ENCODE data around the gene NDUFS5.

NDUFS5 gene

DNA sequence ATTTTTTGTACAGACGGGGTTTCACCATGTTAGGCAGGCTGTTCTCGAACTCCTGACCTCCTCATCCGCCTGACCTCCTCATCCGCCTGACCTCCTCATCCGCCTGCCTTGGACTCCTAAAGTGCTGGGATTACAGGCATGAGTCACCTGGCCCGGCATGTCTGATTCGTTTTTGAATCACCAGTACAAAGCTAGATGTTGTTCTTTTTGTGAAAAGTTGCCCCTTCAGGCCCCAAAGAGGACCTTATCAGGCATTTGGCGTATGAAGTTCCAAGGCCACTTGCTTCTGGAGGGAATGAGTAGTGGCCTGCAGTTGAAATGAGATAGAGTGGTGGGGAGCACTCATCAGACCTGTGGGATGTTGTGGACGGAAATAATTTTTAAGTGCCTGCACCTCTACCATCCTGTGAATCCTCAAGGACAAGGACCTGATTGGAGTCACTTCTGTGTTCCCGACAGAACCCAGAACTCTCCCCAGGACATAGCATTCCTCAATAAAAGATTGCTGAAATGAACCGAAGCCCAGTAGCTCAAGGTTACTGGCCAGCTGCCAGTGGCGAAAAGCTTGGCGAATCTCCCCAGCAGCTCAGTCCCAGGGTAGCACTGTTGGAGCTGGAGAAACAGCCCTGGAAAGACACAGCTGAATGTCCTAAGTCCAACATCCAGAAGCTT, 50.1 kb downstream of the NDUFS5 start:
- POLR2A ChIA-PET, result no interaction called here

DNA sequence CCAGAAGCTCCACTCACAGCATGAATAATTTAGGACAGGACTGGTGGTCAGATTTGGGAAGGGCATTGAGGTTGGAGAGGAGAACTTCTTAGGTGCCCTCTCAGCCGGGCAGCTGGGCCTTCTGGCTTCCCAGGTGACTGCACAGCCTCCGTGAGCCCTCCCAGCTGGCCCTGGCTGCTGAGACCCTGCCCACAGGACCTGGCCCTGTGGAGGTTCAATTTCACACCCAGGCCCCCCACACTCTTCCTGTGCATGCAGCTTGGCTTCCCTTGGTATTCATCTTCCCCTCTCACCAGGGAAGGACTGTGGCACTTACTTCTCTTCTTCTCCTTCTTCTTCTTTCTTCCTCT, 50.6 kb downstream of the NDUFS5 start:
- ChIA-PET CTCF (interaction anchor here (0.6 to 1.0 kb wide), 3 partner anchors 8 to 69 kb away, joined by 3 read pairs; no protein-coding TSS in a partner anchor), POLR2A (no interaction called here)
- Histone ChIP-seq H3K4me1 (ENCODE audit: control insufficient read depth, insufficient read depth, low read length) (no peaks in the 10 kb centered on the region; the same call in 1 of the 2 replicates), H3K27ac (ENCODE audit: extremely low read depth, low read depth, low read length) (no peak overlapping the region), H3K4me3 (ENCODE audit: low read depth, low read length) (no peak overlapping the region), H3K36me3 (ENCODE audit: control insufficient read depth in 2 of 2, insufficient read depth in 1 of 2, low read length in 2 of 2) (no peaks in the 10 kb centered on the region), H3K9me3 (ENCODE audit: control insufficient read depth, insufficient read depth, low read depth, low read length) (no peaks in the 10 kb centered on the region)
- TF ChIP-seq ZIC2 (tag by site-specific recombination; IDR thresholded peaks at IDR 0.05) (peak; percentile 21), ZBTB1 (tag by site-specific recombination; IDR thresholded peaks at IDR 0.05) (no peak)

More for the DNA sequence above, 50.1 kb downstream of the NDUFS5 start:
- Histone ChIP-seq H3K36me3 (ENCODE audit: control insufficient read depth in 2 of 2, insufficient read depth in 1 of 2, low read length in 2 of 2) (no peaks in the 10 kb centered on the region), H3K9me3 (ENCODE audit: control insufficient read depth, insufficient read depth, low read depth, low read length) (no peaks in the 10 kb centered on the region), H3K4me3 (ENCODE audit: low read depth, low read length) (no peak overlapping the region), H3K4me1 (ENCODE audit: control insufficient read depth, insufficient read depth, low read length) (no peaks in the 10 kb centered on the region), H3K27ac (ENCODE audit: extremely low read depth, low read depth, low read length) (no peak overlapping the region)
- TF ChIP-seq ZNF335 (tag by site-specific recombination; conservative IDR thresholded peaks at IDR 0.05) (peak; percentile 51), ZNF433 (tag by site-specific recombination; IDR thresholded peaks at IDR 0.05; ENCODE audit: low read depth) (no peak), ZNF2 (tag by site-specific recombination; IDR thresholded peaks at IDR 0.05) (no peak)
- TF ChIP-seq, protein P1, sequence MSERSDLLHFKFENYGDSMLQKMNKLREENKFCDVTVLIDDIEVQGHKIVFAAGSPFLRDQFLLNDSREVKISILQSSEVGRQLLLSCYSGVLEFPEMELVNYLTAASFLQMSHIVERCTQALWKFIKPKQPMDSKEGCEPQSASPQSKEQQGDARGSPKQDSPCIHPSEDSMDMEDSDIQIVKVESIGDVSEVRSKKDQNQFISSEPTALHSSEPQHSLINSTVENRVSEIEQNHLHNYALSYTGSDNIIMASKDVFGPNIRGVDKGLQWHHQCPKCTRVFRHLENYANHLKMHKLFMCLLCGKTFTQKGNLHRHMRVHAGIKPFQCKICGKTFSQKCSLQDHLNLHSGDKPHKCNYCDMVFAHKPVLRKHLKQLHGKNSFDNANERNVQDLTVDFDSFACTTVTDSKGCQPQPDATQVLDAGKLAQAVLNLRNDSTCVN (tag by site-specific recombination; optimal IDR thresholded peaks at IDR 0.05), result no peak
- CTCF ChIA-PET, result interaction anchor here (0.6 to 1.0 kb wide), 5 partner anchors 9 to 69 kb away, joined by 3 read pairs; no protein-coding TSS in a partner anchor

- H3K4me1 ChIP-seq (ENCODE audit: control insufficient read depth, insufficient read depth, low read length), result no peaks in the 10 kb centered on the region; the same call in 1 of the 2 replicates
- ChIA-PET POLR2A (interaction anchor here (0.6 to 1.1 kb wide), 2 partner anchors 9 to 436 kb away, joined by 3 read pairs; no protein-coding TSS in a partner anchor), CTCF (interaction anchor here (0.6 to 1.6 kb wide), 3 partner anchors 11 to 653 kb away, joined by 3 read pairs; no protein-coding TSS in a partner anchor)
- H3K4me3 ChIP-seq (ENCODE audit: low read depth, low read length), result no peak overlapping the region
- TF ChIP-seq ZNF585B (tag by site-specific recombination; IDR thresholded peaks at IDR 0.05), result no peak
- no peak for TF ChIP-seq ZNF776 (tag by site-specific recombination; IDR thresholded peaks at IDR 0.05; ENCODE audit: borderline replicate concordance)
- TF ChIP-seq ZNF596 (tag by site-specific recombination; IDR thresholded peaks at IDR 0.05), result no peak
- TF ChIP-seq ZNF350 (tag by site-specific recombination; IDR thresholded peaks at IDR 0.05), result no peak
- no peak for TF ChIP-seq SP3 (tag by site-specific recombination; IDR thresholded peaks at IDR 0.05)
- no peak for TF ChIP-seq ZNF837 (tag by site-specific recombination; IDR thresholded peaks at IDR 0.05)
- TF ChIP-seq ZNF24 (tag by site-specific recombination; IDR thresholded peaks at IDR 0.05), result peak; percentile 87
- TF ChIP-seq, protein P2, sequence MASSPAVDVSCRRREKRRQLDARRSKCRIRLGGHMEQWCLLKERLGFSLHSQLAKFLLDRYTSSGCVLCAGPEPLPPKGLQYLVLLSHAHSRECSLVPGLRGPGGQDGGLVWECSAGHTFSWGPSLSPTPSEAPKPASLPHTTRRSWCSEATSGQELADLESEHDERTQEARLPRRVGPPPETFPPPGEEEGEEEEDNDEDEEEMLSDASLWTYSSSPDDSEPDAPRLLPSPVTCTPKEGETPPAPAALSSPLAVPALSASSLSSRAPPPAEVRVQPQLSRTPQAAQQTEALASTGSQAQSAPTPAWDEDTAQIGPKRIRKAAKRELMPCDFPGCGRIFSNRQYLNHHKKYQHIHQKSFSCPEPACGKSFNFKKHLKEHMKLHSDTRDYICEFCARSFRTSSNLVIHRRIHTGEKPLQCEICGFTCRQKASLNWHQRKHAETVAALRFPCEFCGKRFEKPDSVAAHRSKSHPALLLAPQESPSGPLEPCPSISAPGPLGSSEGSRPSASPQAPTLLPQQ (tag by site-specific recombination; IDR thresholded peaks at IDR 0.05), result no peak
- peak; percentile 74; the same call in 1 of the 2 replicates for TF ChIP-seq ZNF792 (tag by site-specific recombination; IDR thresholded peaks at IDR 0.05)
- TF ChIP-seq YY2 (tag by site-specific recombination; IDR thresholded peaks at IDR 0.05), result no peak
- TF ChIP-seq ZNF214 (tag by site-specific recombination; IDR thresholded peaks at IDR 0.05; ENCODE audit: borderline replicate concordance), result no peak
- TF ChIP-seq, protein P1 (tag by site-specific recombination; optimal IDR thresholded peaks at IDR 0.05), result no peak
- no peak for TF ChIP-seq ZNF37A (tag by site-specific recombination; IDR thresholded peaks at IDR 0.05)
- TF ChIP-seq ZNF677 (tag by site-specific recombination; IDR thresholded peaks at IDR 0.05), result no peak
- no peak for TF ChIP-seq ZBTB8A (tag by site-specific recombination; IDR thresholded peaks at IDR 0.05)
- no peak for TF ChIP-seq ZNF561 (tag by site-specific recombination; IDR thresholded peaks at IDR 0.05; ENCODE audit: borderline replicate concordance)
- no peak for TF ChIP-seq ZNF518A (tag by site-specific recombination; conservative IDR thresholded peaks at IDR 0.05; ENCODE audit: low read depth)
- H3K36me3 ChIP-seq (ENCODE audit: control insufficient read depth in 2 of 2, insufficient read depth in 1 of 2, low read length in 2 of 2), result no peaks in the 10 kb centered on the region
- no peak overlapping the region for H3K27ac ChIP-seq (ENCODE audit: extremely low read depth, low read depth, low read length)
- H3K9me3 ChIP-seq (ENCODE audit: control insufficient read depth, insufficient read depth, low read depth, low read length), result no peaks in the 10 kb centered on the region
Observed at GRCh38 chr1:39080269-39080826, 54.2 kb downstream of the NDUFS5 start.
